Right lung (tissue), 5 donors: ENCODE results near the gene LPP. TPM values are rescaled to one million over a fixed set of nuclear protein-coding genes. Genes with fewer than 3 reads are reported as not detected.

Experiments used
- DNase-seq, 2 donors: peaks; one replicate each; pipeline ENCODE4 v3.0.0-alpha.2; 2013
- polyA plus RNA-seq, 5 donors: library from polyadenylated mRNA; unstranded; fragments of 120-200 nt; gene quantifications; one replicate each; pipeline versions ENCODE4 v1.2.1 to v1.2.3, GENCODE V29; 2013; ENCODE audit warnings: inconsistent platforms in 1 of 5, low replicate concordance in 1 of 5; ENCODE audit not compliant: insufficient read length in 5 of 5, insufficient read depth in 1 of 5

Gene LPP
- polyA plus RNA-seq, 5 donors, result 14.9 to 27.2 (median 23.3) TPM

DNA sequence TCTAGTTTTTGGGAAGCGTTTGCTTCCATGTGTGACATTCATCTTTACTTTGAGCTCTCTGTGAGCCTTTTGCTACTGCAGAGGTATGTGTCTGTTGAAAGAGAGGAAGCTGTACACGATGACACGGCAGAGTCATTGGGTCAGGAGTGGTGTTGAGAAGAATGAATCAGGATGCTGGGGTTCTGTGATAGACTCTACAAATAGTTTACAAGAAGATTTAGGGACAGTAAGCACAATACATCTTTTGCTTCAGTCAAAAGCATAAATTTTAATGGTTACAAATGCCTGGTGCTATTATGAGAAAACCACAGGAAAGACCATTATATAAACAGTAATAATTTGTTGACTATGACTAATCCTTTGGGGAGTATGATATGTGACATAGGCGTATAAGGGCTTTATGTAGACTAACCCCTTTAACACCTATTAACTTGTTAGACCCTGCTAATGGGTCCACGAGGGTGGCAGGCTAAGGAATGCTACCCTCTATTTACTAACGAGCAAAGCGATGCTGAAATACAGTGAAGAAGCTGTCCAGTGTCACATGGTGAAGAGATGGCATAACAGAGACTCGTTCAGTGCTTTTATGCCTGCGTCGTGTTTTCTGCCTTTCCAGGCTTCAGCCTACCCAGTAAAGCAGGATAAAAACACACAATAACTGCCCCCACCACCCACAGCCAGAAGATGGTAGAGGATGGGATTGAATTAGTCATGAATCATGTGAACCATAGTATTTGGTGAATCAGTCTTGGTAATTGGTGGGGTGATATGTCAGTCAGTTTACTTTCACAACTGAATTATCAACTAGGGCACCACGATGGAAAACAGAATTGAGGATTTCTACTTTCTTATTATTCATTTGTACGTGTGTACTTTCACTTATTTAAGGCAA lies 118.8 kb downstream of the LPP start:
- DNase-seq, result no peak

DNA sequence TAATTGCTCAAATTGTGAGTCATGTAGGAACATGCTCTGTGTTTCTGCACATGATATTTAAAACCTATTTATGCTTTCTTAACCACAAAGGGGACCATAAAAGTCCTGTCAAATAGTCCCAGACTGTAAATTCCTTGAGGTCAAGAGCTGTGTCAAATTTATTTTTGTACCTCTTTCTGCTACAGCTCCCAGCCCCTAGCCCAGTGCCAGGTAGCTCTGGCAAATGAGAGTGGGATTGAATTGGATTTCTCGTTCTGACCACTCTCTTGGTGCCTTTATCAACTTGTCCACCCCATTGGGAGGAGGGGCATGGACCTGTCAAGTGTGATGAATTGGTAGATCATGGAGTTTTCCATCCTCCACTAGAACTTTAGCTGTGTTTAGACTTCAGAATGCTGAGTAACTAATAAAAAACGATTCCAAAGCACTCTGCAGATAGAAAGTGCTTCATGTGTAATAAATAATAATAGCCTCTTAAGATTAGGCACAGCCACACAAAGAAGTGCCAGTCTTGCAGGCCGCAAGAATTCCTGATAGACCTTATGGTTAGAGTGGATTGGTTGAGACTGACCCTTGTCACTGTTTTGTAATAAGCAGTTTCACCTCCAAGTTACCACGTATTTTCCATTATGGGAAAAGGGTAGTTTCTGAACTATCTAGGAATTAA lies 120.4 kb downstream of the LPP start:
- DNase-seq, result no peak

- DNase-seq, result no peak
Observed at GRCh38 chr3:188276375-188276774, 122.4 kb downstream of the LPP start.

GRCh38 chr3:188278717-188279324 lies 124.9 kb downstream of the LPP start:
- DNase-seq, result no peak

GRCh38 chr3:188279502-188280335 lies 125.8 kb downstream of the LPP start:
- DNase-seq, result no peak

DNA sequence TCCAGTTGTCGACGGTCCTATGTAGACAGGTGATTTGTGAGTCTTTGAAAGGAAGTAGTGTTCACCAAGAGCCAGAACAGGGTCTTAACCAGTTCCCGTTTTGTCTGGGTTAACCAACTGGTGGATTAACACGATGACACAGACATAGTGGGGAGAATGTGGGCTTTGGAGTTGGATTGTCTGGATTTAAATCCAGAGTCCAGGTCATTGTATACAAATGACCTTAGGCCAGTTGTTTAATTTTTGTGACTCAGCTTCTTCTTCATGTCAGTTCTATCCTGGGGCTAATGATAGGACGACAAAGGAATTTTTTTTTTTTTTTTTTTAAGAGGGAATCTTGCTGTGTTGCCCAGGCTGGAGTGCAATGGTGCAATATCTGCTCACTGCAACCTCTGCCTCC lies 126.7 kb downstream of the LPP start:
- no peak for DNase-seq

DNA sequence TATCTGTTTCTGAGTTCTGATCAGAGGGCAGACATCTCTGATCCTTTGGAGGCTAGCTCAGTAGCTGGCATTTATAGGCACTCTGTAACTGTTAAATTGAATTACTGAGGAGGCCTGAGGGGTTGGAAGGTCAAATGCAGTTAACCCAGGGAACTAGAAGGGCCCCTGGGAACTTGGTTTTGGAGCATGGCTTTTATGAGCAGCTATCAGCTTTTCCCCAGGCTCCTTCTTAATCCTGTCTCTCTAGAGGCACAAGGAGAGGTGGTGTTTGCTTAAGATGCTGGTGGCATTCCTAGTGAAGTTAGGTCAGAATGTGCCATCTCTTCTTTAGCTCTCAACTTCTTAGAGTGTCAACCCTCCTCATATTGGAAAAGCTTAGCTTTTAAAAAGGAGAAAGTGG lies 128.9 kb downstream of the LPP start:
- no peak for DNase-seq

DNA sequence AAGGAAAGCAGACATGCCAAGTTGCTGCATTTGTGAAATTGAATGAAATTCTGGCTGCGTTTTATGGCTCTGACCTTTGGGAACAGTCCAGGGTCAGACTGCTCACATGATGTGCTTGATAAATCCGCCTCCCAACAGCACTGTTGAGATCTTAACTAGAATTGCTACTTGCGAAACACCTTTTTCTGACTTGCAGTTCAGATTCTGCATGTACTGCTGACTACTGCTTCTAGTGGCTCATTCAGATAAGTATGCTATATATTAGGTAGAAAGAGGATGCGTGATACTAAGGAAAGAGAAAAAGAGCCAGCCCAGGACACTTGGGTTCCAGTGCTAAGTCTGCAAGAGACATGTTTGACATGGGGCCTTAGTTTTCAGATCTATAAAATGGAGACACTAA lies 129.4 kb downstream of the LPP start:
- DNase-seq, result no peak

DNA sequence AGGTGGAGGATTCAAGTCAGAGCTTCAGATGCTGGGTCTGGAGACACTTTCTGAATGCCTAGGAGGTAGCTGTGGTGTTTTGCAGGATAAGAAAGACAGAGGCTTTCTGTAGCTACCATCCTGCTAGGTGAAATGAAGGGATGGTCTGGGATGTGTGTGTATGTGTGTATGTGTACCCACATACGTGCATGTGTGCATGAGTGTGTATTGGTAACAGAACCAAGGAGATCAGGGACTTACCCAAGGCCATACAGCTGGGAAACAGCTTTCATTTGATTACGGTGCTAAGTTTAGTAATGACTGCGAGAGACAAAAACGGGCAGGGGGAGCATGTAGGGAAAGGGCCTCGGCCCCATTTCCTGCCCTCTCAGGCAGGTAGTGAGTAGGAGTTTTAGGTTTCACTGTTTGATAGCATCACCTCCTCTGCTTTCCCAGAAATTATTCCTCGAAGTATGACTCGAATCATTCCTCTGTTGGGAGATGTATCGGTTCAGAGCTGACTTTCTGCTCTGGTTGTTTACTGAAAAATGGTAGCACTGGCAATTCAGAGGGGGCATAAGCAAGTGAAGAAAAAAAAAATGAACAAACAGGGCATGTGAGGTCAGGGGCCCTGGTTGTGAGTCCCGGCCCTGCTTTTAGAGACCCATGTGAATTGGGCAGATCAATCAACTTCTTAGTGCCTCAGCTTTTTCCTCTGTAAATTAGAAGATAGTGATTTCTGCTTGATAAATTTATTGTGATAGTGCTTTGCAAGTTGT lies 130.7 kb downstream of the LPP start:
- no peak for DNase-seq

DNA sequence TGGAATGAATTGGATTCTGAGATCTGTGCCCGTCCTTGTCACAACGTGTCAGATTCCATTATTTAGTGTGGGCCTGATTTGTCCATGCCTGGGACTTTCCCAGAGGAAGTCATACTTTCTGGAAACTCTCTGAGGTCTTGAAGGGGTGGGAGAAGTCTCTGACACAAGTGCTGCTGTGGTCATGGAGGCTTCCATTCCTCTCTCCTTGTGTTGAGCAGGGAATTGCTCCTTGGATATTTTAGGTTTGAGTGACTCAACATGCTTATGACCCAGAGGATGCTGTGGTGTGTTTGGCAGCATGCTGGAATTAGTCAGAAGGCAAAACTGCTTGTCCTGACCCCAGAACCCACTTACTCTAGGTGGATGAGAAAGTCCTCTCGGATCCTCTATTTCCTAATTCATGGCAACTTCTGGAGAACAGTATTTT lies 132.1 kb downstream of the LPP start:
- DNase-seq, result no peak

DNA sequence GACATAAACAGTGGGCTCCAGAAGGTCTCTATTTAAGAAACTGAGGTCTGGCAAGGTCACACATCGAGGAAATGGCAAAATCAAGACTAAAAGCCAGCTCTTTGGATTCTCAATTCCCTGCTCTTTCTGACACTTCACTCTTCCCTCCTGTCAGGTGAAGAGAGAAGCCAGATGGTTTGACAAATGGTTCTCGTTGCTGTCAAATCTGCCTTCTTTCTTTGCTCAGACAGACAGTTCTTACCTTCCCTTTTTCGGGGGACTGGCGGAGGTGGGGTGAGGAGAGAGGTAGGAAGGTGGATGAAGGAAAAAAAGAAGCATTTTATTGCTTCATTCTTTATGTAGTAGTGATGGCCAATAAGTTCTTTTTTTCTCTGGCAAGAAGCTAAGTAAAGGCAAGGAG lies 133.4 kb downstream of the LPP start:
- no peak for DNase-seq

DNA sequence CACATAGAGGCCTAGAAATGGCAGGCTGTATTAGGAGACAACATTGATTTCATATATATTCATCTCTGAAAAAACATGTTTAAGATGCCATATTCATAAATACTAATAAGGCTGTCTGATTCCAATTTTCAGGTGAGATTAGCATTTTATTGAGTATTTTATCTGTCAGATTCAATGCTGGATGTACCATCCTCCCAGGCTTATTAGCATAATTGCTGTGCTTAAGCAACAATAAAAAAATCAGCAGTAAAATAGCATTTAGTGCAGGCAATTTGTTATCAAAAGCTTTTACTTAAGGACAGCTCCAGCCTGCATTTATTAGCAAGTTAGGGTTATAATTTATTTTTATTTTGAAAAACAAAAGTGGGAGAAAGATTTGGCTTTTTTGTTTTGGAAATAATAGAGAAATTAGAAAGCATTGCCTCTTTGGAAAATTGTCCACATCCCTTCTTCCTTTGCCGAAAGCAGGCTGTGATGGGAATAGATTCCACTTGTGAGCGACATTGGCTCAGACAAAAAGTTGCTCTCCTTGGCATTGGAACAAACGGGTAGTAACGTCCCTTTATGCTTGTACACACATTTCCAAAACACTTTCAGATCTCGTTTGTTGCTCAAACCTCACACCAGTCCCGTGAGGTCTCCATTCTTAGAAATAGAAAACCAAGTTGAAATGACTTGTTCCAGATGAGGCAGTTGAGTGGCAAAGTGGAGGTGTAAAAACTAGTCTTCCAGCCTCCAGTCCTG lies 134.0 kb downstream of the LPP start:
- DNase-seq, result no peak

DNA sequence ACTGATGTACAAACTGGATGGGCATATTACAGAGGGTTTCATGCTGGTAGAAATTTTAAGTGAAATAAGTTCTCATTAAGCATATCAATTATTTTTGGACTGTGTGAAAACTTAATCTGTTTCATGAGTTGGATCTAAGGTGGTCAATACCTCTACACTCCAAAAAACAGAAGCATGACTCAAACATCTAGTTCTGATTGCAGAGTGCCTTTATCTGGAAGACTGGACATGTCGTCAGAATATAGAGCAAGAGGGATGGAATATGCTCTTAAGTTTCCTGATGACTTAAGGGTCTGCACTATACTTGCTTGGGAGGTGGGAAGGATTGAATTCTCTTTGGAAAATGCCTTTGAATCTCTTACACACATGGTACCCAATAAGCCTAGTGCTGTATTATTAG lies 138.3 kb downstream of the LPP start:
- DNase-seq, result no peak

- no peak for DNase-seq
Observed at GRCh38 chr3:188292827-188293226, 138.9 kb downstream of the LPP start.

- no peak for DNase-seq
Observed at GRCh38 chr3:188294113-188294512, 140.2 kb downstream of the LPP start.

DNA sequence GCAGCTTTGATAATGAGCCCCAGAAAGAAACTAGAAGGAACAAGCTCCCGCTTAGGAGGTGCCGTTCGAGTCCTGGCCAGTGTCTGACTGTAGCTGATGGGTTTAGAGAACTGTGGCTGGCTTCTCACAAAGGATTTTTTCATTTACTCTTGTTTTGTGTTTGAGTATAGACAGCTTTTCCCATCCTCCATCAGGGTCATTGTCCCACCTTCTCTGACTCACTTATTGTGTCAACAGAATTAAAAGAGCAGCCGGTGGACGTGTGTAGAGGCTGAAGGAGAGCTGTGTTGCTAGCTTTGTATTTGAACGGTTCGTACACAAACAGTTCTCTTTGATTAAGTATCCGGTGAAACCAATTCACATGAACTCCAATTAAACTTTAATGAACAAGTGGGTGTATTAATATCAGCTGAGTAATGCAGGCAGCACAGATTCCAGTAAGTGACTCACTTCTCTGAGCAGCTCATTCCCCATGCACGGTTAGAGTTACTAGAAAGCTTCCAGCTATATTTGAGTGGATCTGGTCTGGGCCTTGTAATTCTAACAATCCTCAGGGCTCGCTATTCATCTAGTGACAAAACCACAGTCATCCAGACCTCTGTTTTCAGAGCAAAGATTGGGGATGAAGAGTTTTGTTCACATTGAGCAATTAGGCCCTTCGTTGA lies 141.0 kb downstream of the LPP start:
- no peak for DNase-seq

DNA sequence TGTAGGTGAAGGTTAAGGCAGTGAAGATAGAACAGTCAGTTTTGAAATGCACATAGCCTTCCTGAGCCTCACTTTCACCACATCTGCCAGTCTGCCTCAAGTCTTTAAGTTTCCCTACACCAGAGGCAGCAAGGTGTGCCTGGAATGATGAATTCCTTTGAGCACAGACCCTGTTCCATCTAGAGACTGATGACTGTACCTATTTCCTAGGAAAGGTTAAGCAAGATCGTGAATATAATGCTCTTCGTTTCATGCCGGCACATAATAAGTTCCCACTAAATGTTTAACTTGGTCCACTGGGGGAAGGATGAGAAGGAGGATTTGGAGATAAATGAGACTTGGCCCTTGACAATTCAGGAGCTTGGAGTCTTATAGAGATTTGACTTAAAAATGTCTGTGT lies 141.9 kb downstream of the LPP start:
- no peak for DNase-seq

DNA sequence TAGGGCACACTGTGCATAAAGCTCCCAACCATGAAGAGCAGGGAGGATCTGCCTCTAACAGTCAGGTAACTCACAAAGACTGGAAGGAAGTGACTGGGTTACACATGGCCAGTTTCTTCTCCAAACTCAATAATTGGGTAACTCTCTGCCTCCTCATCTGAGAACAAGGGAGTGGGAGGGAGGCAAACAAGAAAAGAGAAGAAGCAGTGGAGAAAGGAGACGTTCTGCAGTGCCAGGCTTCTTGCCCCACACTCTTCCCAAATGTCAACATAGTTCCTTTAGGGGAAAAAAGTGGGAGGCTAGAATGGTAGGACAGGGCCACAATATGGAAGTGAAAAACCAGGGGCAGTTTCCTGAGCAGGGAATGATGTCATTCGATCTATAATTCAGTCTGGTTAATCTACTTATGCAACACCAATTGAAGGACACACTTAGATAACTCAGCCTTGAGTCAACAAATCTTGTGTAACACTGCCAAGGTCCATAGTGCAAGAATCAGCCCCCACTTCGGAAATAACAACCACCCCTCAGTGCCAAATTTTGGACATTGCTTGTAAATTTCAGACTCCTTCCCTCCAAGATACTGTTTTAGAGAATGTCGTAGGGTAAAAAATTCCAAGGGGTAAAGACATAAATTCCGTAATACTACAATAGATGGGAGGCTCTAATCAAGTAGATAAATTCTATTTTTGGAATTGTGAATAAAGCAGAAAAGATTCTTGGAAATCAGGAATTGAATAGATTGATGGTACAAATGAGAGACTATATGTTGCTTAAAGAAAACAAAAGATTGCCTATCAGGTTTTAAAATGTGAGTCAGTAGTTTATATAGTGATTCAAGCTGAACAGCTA lies 143.0 kb downstream of the LPP start:
- DNase-seq, result no peak

DNA sequence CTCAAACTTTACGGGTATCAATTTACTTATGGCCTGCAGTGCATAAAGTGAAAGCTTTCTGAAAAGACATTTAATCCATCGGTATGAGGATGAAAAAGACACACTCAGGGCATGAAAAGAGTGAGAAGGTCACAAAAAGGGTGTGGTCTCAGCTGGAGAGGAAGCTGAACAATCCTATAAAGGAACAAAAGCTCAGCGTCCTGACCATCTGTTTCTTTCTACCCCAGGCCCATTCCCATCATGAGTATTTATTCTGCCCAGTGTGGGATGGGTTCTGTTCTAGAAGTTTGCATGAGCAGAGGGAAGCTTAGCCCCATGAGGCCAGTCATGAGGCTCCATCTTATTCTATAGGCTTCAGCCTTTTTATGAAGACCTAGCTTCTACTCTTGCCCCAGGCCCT lies 144.6 kb downstream of the LPP start:
- DNase-seq, result no peak
